ENCODE results near the gene LRFN5. TPM values are rescaled to one million over a fixed set of nuclear protein-coding genes. Genes with fewer than 3 reads are reported as not detected.
A peak's percentile ranks its signal among the peaks of the same experiment; 100 is the strongest.
"Not testable (repeated sequence)": the region's sequence is repeated elsewhere in the genome, so short reads cannot be mapped to it uniquely, and the experiment has no call there.

The LRFN5 gene
- 10 to 100 TPM in 3 of 4 donors, 1 to 10 TPM in 1; 8.9 to 13.2 (median 10.8) TPM for polyA plus RNA-seq (ENCODE audit: insufficient read length in 4 of 4)

DNA sequence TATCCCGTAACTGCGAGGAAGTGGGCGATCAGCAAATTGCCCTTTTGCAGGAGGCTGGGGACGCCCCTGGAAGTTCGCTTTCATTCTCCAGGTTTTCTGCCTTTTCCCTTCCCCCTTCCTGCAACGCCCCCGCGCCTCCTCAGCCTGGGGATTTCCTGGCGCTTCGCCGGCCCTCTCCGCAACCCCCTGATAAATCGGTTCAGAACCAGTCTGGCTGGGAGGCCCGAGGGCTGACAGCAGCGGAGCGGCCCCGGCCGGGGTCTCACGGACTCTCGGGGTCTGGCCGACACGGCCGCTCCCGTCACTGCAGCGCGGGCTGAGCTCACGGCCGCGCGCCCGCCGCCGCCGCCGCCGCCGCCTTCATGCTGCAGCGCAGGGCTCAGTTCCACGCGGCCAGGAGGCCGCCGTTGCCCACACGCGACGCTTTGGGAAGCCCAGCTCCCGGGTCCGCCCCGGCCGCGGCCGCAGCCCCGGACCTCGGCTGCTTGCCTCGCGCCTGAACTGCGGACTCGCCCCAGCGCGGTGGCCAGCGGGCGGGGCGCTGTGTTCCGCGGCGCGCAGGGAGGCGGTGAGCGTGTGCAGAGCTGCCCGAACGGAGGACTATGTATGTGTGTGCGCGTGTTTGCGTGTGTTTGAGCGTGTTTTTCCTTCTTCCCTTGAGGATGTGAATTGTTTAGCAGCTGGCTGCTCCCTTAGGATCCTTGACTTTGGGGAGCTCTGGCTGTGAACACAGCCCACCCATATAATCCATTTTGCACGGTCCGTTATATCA, at the start of gene LRFN5:
LRFN5 (plus strand) TSS at position 345 of the 772 bp plus-strand sequence.
- DNase-seq (ENCODE audit: low read depth in 4 of 4, low spot score in 3 of 4), result peak in 1 of 4 donors; percentile 51

DNA sequence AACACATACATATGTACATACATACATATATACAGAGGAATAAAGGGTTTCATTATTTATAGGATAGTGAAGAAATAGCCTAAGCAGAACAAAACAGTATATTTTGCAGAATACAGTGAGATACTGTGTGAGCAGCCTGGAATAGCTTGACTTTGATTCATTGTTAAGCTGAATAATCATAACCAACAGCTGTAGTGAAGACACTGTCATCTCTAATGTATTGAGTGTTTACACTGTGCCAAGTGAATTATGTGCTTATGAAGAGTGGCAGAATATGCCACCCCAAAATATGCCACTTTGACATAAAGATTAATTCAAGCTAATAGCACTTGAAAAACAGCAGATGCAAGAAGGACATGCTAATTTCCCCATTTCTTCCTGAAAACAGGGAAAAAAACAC, 48.2 kb upstream of the LRFN5 start:
- no peak for DNase-seq (ENCODE audit: low read depth in 4 of 4, low spot score in 3 of 4)

DNA sequence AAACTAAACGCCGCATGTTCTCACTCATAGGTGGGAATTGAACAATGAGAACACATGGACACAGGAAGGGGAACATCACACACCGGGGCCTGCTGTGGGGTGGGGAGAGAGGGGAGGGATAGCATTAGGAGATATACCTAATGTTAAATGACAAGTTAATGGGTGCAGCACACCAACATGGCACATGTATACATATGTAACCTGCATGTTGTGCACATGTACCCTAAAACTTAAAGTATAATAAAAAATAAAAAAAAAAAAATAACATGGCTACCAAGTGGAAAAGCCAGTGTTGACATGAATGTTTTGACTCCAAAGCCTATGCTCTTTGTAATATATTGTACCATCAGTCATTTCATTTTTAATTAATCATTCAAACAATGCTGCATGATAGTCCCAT, 39.8 kb upstream of the LRFN5 start:
- DNase-seq (ENCODE audit: low read depth in 4 of 4, low spot score in 3 of 4), result not testable (repeated sequence)

DNA sequence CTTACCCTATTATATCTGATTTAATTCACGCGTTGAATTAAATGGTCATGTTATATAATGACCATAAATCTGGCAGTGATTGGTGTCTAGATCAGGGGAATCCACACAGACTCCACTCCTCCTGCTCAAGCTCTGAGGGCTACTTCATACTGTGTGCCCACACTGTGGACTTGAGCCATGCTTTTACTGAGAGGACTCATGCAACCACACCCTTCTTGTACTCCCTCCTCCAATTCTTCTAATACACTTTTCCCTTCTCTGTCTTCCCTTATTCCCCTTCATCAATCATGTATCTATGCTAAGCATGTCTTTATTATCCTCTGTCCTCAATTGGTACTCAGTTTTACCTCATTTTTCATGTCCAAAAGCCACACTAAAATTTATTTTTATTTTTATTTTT, 37.7 kb upstream of the LRFN5 start:
- no peak for DNase-seq (ENCODE audit: low read depth in 4 of 4, low spot score in 3 of 4)

DNA sequence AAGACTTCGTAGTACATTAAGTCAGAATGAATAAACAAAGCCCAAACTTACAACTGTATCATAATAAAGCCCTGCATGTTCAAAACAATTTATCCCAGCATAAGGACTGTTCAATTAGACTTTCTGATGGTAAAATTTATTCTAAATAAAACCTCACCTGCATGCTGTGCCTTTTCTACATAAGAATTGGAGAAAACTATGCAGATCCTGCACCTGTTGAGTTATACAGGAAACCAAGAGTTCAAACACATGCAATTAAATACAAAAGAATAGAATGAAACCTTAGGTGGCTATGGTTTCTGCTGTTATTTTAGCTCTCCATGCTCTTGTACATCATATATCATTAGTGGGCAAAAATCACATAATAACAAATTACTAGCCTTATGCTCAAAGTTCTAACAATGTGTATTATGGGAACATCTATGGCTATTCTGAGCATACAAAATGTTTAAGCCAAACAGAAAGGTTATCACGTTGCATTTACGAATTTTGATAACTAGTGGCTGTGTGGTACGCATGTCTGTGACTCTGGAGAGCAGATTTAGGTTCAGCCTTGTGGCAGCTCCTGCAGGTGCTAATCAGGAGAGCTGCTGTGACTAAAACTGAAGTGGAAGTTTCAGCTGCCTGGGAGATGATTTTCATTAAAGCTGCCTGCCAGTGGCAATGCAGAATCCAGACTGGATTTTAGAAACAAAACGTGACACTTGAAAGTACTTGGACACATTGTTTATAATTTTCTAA, 36.1 kb upstream of the LRFN5 start:
- no peak for DNase-seq (ENCODE audit: low read depth in 4 of 4, low spot score in 3 of 4)

DNA sequence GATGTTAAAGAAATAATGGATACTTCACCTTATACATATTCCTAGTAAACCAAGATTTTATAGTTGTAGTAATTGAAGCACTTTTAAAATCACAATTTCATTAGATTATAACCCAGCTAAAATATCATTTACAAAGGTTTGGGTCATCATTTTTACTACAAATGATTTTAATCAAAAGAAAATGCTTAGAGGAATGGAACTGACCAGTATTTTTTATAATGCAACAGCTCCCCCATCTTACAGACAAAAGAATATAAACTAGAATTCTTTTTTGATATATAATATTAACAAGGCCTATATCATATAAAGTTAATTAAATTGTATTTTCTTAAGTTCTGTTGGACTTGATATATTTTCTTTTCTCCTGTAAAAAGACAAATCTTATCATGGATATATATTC, 20.4 kb upstream of the LRFN5 start:
- DNase-seq (ENCODE audit: low read depth in 4 of 4, low spot score in 3 of 4), result no peak

DNA sequence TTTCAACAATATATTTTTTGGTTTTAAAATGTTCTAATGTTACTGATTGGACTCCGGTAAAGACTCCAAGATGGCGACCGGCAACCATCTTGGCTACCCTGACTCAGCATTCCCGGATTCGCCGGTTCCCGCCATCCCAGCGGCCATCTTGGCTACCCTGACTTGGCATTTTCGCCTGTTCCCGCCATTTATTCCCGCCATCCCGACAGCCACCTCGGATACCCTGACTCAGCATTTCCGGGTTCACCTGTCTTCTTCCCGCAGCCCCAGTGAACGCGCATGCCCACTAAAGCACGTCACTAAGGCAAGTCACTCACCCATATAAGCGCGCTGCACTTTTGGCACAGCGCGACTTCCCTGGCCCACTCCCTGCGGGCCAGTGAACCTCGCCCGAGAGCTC, 9.0 kb upstream of the LRFN5 start:
- no peak for DNase-seq (ENCODE audit: low read depth in 4 of 4, low spot score in 3 of 4)

DNA sequence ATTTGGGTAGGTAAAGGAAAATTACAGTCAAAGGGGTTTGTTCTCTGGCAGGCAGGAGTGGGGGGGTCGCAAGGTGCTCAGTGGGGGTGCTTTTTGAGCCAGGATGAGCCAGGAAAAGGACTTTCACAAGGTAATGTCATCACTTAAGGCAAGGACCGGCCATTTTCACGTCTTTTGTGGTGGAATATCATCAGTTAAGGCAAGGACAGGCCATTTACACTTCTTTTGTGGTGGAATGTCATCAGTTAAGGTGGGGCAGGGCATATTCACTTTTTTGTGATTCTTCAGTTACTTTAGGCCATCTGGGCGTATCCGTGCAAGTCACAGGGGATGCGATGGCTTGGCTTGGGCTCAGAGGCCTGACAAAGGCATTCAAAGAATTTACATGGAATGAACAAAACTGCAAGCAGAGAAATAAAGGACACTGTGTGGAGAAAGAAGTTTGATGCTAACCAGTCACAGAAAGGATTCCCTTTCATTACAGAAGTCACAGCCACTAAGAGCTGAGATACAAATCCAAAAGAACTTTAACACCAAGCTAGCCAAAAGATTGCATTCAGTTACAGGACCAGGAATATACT, 6.8 kb upstream of the LRFN5 start:
- not testable (repeated sequence) for DNase-seq (ENCODE audit: low read depth in 4 of 4, low spot score in 3 of 4)

DNA sequence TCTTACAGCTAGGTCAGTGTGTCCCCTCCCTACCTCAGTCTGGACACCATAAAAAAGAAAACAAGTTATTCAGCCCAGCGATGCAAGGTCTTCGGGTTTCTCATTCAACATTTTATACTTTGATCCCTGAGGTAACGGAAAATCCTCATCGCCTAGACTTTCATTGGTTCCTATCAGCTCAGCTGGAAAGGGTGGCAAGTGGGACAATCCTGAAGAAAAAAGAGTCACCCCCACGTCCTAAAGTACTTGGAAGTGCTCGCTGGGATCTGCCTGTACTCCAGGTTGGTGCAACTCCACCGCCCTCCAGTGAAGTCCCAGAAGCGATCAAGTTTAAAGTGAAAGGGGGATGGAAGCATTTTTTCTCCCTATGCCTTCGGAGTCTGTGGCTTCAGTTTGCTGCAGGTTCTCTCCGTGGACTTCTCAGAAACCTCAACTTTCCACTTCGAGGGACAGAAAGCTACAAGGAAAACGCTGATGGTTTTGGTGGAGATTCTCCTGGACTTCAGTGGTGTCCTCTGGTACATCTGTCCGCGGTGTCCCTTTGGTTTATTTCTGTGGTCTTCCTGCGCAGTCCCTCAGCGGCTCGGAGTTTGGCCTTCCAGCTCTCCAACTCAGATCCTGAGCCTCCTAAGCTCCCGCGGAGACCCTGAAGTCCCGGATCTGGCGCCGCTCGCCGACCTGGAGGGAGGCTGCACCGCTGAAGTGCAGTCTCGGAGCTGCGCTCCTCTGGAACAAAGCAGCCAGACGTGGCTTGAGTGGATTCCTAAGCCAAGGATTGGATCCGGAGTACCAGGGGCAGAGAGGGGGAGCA, 1.8 kb upstream of the LRFN5 start:
- peak in 1 of 4 donors; percentile 82 for DNase-seq (ENCODE audit: low read depth in 4 of 4, low spot score in 3 of 4)

DNA sequence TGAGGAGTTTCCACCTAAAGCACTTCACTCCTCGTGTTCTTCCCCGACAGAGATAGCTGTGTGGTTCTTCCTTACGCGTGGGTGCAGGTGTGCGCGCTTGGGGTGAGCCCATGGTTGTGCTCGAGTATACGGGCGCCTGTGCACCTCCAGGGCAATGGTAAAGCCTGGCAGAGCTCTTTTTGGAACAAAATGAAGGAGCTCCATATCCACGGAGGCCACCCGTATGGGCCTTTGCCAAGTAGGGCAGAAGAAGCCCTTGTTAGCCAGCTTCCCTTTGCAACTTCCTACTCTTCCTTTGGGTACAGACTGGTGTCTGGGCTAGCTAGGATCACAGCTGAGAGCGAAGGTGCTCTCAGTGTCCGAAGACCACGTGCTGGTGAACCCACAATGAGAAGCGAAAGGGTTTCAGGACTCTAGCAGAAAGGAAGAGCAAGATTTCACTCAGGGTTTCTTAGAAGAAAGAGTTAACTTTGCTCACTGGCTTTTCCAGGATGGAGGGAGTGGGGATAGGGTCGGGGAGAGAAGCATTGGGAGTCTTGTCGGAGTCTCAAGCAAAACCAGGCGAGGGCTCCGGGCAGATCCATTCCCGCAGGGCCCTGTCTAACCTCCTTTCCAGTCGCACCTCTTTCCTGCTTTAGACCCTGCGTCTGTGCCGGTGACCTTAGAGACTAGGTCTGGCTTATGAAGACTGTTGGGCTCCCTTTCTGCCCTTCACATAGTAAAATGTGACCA, 960 bp upstream of the LRFN5 start:
- DNase-seq (ENCODE audit: low read depth in 4 of 4, low spot score in 3 of 4), result peak in 1 of 4 donors; percentile 68

DNA sequence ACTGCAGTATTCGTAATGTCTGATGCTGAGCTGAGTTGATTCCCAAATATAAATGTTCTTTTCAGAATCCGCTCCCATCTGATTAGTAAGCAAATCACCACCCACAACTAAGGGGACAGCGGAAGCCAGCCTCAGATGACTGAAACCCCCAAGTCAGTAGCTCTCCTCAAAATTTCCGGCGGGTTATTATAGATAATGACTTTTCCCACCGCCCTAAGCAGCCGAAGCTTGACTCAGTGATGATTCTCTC, 469 bp upstream of the LRFN5 start:
- peak in 1 of 4 donors; percentile 36 for DNase-seq (ENCODE audit: low read depth in 4 of 4, low spot score in 3 of 4)

DNA sequence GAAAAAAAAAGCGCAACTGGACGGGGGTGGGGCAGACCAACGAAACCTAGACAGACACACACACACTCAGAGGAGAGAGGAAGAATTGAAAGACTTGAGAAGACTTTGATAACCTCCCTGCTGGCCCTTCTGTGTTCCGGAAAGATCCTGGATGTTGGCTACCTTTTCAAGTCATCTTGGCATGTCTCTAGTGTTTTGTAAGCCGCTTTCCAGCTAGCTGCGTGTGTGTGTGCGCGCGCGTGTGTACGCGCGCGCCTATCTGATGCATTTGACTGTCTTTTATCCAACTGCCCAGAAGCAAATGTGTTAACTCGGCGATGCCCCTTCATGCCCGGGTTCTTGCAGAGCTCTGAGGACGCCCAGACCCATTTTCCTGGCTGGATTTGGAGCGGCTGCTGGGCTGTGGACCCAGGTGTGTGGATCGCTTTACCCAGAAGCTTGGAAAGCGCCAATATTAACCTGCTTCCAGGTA, 664 bp downstream of the LRFN5 start:
- DNase-seq (ENCODE audit: low read depth in 4 of 4, low spot score in 3 of 4), result peak in 1 of 4 donors; percentile 35

DNA sequence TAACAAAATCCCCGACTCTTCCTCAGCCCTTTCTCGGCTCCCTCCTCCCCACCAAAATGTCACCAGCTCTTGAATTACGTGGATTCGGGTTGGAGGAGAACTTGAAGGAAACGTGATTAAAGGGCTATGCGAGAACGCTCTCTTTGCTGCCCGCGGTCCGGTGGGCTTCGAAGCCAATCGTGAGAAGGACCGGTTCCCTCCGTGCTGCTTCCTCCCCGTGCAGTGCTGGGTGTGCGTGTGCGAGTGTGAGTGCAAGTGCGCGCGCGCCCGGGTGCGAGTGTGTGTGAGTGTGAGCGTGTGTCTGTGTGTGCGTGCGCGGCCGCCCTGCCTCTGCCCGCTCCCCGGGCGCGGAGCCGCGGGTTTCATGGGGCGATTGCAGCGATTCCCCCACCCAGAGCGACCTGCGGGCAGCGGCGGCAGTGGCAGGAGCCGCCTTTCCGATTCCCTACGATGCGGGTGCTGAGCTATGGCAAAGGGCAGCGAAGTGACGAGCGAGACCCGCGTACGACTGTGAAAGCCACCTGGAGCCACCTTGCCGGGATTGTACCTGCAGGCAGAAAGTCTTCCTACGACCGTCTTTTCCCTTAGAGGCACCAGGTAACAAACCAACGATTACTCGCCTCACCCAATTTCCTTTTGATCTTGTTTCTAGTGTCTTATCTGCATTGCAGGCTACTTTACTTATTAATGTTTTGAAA, 1.4 kb downstream of the LRFN5 start:
- no peak for DNase-seq (ENCODE audit: low read depth in 4 of 4, low spot score in 3 of 4)

DNA sequence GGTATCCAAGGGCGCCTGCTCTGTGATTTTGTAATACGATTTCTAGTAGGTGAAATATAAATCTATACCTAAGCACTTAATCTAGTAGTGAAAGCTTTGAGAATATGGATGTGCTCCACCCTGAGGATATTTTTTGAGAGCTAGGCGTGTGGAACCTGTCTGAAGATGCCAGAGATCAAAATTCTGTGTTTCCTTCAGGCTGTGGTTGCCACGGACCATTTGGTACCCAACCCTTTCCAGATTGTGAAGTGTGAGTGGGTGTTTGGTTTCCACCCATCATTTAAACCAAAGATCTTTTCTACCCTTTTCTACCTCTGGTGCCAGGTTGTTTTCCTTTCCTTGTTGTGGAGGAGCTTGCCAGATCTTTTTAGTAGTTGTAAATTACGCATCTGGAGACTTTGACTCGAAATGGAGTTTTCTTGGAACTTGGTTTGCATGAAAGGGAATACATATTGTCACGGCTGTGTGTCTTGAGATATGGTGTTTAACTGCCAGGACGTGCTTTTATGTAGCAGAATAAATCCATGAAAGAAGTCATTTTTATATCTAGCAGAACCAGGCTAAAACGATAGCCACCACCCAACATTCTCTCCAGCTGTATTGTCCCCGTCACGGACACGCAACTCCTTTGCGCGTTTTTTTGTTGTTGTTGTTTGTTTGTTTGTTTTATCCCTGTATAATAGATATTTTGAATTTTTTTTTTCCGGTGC, 2.2 kb downstream of the LRFN5 start:
- no peak for DNase-seq (ENCODE audit: low read depth in 4 of 4, low spot score in 3 of 4)

DNA sequence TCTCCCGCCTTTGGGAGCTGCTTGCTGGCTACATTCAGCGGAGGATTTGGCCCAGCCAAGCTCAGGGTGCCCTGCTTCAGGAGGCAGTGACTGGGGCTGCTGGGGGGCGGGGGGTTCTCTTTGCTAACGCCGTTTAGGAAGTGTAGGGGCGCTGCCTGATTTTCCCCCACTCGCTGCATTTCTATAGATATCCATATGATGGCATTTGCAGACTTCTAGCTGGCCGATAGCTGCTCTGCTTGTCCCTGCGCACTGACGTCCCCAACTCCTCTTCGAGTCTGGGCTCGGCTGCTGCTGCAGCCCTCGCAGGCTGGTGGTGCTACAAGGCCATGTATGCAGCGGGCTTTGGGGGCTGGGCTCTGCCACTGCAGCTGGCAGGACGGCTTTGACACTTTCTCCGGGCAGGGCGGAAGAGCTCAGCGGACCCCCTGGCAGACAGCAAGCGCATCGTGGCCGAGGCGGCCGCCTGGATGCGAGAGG, 3.1 kb downstream of the LRFN5 start:
- peak in 1 of 4 donors; percentile 76 for DNase-seq (ENCODE audit: low read depth in 4 of 4, low spot score in 3 of 4)

DNA sequence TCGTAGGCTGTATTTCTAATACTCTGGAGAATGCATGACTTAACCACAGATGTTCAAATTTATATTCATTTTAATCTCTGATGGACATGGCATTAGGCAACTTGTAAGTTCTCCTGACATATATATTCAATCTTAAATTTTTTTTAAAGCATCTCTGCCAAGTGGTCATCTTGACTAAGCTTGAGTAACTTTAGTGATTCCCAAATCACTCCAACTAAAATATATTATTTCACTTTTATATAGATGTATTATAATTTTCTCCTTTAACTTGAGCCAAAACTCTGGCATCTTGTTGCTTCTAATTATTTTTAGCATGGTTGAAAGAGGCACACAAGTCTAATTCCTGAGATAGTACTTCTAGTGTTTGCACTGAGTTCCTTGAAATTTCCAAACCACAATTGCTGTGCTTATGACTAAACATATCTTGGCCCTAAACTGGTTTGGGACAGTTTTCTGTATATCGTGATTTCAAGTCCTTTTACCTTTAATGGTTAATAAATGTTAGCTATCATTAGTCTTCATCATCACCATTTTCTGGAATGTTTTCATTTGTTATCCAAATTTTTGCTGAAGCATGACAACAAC, 8.4 kb downstream of the LRFN5 start:
- no peak for DNase-seq (ENCODE audit: low read depth in 4 of 4, low spot score in 3 of 4)

DNA sequence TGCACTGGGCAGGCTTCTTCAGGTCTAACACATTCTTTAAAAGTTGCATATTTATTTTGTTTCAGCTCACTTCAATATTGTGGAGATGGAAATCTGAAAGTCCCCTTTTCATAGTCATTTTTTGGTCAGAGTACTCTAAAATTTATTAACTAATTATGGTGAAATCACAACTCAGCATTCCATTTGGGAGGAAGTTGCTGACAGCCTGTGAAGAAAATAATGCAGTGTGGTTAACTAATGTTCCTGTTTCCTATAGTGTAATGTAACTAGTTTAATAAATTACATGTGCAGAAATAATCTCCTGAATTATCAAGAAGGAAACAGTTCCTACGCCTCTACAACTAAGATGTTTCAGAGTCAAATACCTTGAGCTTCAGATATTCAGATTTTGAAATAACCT, 17.1 kb downstream of the LRFN5 start:
- no peak for DNase-seq (ENCODE audit: low read depth in 4 of 4, low spot score in 3 of 4)

DNA sequence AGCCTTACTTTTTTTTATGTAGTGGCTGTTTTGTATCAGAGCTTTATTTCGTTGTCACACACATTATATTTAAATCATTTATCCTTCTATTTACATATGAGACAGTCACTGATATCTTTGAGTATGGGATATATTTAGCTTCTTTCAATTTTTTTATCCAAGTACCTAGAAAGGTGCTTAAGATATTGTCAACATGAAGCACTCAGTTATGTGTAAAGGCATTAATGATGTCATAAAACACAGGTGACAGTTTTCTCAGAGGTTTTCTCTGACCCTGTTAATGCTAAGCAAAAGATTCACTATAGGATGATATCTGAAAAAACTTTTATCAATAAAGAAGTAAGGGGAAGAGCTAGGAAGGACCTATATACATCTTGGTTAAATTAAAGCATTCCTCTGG, 23.2 kb downstream of the LRFN5 start:
- DNase-seq (ENCODE audit: low read depth in 4 of 4, low spot score in 3 of 4), result no peak

DNA sequence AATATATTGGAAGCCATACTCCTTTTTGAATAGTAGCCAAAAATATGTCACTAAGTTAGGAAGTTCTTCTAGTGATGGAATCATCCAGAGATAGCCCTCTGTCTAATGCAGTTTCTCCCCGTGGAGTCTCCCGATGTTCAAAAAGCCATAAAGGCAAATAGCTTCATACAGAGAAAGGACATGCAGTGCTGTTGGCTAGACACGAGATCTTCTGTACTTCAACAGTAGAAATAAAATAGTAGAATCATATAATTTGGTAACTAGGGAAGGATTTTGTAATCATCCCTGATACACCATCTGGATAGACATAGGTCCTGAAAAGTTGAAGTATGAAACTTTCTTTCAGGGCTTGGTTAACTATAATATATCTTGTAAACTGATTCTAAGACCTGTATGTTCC, 27.6 kb downstream of the LRFN5 start:
- no peak for DNase-seq (ENCODE audit: low read depth in 4 of 4, low spot score in 3 of 4)

Measured in left renal pelvis (tissue), 4 donors.